IPS-15b (cell line): ENCODE results near the gene SPATA1.
"Not testable (repeated sequence)": the region's sequence is repeated elsewhere in the genome, so short reads cannot be mapped to it uniquely, and the experiment has no call there.

ENCODE experiments used
- H3K27me3 ChIP-seq: one replicate; pipeline ENCODE4 v1.6.1; 2013; ENCODE audit warnings: low read length; ENCODE audit not compliant: control insufficient read depth, insufficient read depth
- H3K36me3 ChIP-seq: one replicate; pipeline ENCODE4 v1.6.1; 2013; ENCODE audit warnings: low read length; ENCODE audit not compliant: control insufficient read depth, insufficient read depth
- H3K4me1 ChIP-seq: one replicate; pipeline ENCODE4 v1.6.1; 2013; ENCODE audit warnings: mild to moderate bottlenecking, low read length; ENCODE audit not compliant: control insufficient read depth, insufficient read depth
- H3K4me3 ChIP-seq: one replicate; pipeline ENCODE4 v1.5.1; 2013; ENCODE audit warnings: low read depth, low read length
- H3K9ac ChIP-seq: one replicate; pipeline ENCODE4 v1.6.1; 2013; ENCODE audit warnings: low read depth, mild to moderate bottlenecking, low read length
- H3K9me3 ChIP-seq: one replicate; pipeline ENCODE4 v1.6.1; 2013; ENCODE audit warnings: mild to moderate bottlenecking, low read length; ENCODE audit not compliant: control insufficient read depth, insufficient read depth

The SPATA1 gene

GRCh38 chr1:84573967-84574842 is 68.0 kb downstream of the SPATA1 start, which contains the start of gene CTBS:
CTBS (minus strand) TSS chr1:84574440; CDS start chr1:84574415, 25 bp downstream.
- no peaks in the 10 kb centered on the region for H3K9me3 ChIP-seq
- H3K4me3 ChIP-seq, result peak within 1 kb of the TSS; percentile 82
- H3K36me3 ChIP-seq, result no peaks in the 10 kb centered on the region
- H3K27me3 ChIP-seq, result peaks cover 6% of the 10 kb centered on the region
- peaks cover 16% of the 10 kb centered on the region for H3K4me1 ChIP-seq
- H3K9ac ChIP-seq, result peak within 1 kb of the TSS; percentile 57

- Histone ChIP-seq H3K4me1 (peaks cover 16% of the 10 kb centered on the region), H3K36me3 (no peaks in the 10 kb centered on the region), H3K9ac (no peak overlapping the region), H3K27me3 (peaks cover 6% of the 10 kb centered on the region), H3K9me3 (no peaks in the 10 kb centered on the region), H3K4me3 (peak overlapping the region; percentile 82)
Measured at GRCh38 chr1:84574936-84575335, 68.8 kb downstream of the SPATA1 start.

GRCh38 chr1:84581648-84582047 is 75.5 kb downstream of the SPATA1 start:
- H3K9ac ChIP-seq, result no peak overlapping the region
- no peaks in the 10 kb centered on the region for H3K36me3 ChIP-seq
- no peaks in the 10 kb centered on the region for H3K27me3 ChIP-seq
- H3K9me3 ChIP-seq, result no peaks in the 10 kb centered on the region
- H3K4me3 ChIP-seq, result no peak overlapping the region
- H3K4me1 ChIP-seq, result peaks cover 5% of the 10 kb centered on the region

DNA sequence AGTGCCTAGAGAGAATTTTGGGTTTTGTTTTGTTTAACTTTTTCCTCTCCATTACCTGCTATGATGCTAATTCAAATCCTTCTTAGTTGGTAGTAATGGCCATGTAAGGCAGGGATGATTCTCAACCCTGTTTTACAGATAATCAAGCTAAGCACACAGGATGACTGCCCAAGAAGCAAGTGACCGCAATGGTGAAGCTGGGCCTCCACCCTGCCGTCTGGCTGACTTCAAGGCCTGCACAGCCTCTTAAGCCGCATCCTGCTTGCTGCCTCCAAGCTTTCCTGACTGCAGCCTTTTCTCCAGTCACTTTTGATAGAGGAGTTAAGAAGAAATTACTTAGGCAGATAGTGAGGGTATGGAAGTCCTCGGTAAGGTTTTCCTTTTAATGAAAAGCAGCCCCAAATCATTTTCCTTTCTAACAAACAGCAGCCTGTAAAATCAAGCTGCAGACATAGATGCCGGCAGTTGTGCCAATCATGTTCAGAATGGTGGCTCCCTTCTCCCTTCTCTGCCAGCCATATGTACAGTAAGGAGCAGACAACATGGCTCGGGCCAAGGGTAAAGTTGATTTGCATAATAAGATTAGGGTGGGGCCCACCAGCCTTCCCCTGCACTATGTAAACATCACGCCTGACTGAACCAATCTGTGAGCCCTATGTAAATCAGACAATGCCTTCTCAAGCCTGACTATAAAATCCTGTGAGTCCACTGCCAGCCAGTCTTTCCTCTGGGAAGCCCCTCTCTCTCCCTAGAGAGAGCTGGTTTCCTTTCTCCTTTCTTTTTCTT is 76.8 kb downstream of the SPATA1 start:
- Histone ChIP-seq H3K36me3 (no peaks in the 10 kb centered on the region), H3K4me1 (peaks cover 5% of the 10 kb centered on the region), H3K9ac (no peak overlapping the region), H3K9me3 (no peaks in the 10 kb centered on the region), H3K4me3 (no peak overlapping the region), H3K27me3 (no peaks in the 10 kb centered on the region)

DNA sequence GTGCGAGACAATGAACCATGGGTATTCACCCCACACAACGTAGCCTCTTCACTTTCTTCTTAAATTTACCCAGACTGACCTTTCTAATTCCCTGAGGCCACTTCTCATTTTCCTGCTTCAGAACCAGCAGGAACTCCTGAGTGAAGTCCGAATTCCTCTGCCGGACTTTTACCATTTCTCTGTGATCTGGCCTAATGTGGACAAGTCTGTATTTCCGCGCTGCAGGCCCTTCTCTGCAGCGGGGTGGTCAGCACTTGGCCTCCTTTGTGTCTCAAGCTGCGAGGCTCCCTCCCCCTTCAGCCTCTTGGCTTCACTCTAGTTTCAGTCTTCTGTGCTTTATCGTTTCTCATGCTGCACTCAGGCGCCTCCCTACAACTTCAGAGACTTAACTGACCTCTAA is 77.5 kb downstream of the SPATA1 start:
- Histone ChIP-seq H3K27me3 (no peaks in the 10 kb centered on the region), H3K36me3 (no peaks in the 10 kb centered on the region), H3K9ac (no peak overlapping the region), H3K4me3 (no peak overlapping the region), H3K9me3 (no peaks in the 10 kb centered on the region), H3K4me1 (peaks cover 5% of the 10 kb centered on the region)

DNA sequence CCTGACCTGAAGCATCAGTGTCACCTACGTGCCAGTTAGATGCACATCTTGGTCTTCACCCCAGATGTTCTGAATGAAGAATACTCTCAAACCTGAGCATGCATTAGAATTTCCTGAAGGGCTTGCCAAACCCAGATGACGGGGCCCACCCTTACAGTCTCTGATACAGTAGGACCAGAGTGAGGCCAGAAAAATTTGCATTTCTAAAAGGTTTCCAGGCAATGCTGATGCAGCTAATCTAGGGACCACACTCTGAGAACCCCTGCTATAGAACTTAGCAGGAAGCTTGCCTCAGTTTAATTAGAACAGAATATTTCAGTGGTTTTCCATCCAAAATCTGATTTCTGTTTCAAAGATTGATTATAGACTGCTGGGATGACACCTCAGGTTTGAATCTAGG is 77.9 kb downstream of the SPATA1 start:
- H3K4me1 ChIP-seq, result peaks cover 5% of the 10 kb centered on the region
- H3K9ac ChIP-seq, result no peak overlapping the region
- no peaks in the 10 kb centered on the region for H3K36me3 ChIP-seq
- H3K4me3 ChIP-seq, result no peak overlapping the region
- no peaks in the 10 kb centered on the region for H3K27me3 ChIP-seq
- H3K9me3 ChIP-seq, result no peaks in the 10 kb centered on the region

DNA sequence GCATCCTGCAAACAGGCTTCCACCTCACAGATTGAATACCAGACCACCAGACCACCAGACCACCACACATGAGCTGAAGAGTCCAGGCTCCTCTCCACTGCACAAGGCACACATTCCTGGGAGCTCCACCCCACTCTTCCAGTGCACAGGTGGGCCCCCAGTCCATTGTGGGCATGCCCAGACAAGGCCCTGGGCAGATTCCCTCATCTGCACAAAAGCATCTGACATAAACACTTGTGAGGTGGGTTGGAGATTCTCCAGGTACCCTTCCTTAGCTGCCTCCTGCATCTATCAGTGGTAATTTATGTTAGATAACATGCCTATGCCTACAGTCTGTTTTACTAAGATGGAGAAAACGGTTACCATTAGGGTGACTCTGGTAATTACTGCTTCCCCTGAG is 79.6 kb downstream of the SPATA1 start:
- Histone ChIP-seq H3K27me3 (no peaks in the 10 kb centered on the region), H3K4me3 (no peak overlapping the region), H3K9ac (no peak overlapping the region), H3K9me3 (no peaks in the 10 kb centered on the region), H3K4me1 (peaks cover 5% of the 10 kb centered on the region), H3K36me3 (no peaks in the 10 kb centered on the region)

DNA sequence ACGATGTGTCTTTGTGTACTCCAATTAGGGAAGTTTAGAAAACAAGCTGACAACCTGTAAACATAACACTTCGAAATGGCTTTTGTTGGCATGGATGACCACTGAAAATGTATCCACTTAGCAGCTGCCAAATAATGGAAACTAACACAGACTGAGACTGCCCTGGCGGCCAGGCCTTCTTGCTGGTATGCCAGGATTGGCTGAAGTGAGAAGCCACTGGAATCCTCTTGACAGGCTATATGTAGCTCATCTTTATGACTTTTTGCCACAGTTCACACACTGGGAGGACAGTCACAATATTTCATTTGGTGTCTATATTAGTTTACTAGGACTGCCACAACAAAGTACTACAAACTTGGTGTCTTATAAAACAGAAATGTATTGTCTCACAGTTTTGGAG is 80.9 kb downstream of the SPATA1 start:
- Histone ChIP-seq H3K9ac (no peak overlapping the region), H3K4me3 (no peak overlapping the region), H3K9me3 (no peaks in the 10 kb centered on the region), H3K4me1 (peaks cover 5% of the 10 kb centered on the region), H3K27me3 (no peaks in the 10 kb centered on the region), H3K36me3 (no peaks in the 10 kb centered on the region)

GRCh38 chr1:84594959-84595358 is 88.8 kb downstream of the SPATA1 start:
- H3K9me3 ChIP-seq, result not testable (repeated sequence)

DNA sequence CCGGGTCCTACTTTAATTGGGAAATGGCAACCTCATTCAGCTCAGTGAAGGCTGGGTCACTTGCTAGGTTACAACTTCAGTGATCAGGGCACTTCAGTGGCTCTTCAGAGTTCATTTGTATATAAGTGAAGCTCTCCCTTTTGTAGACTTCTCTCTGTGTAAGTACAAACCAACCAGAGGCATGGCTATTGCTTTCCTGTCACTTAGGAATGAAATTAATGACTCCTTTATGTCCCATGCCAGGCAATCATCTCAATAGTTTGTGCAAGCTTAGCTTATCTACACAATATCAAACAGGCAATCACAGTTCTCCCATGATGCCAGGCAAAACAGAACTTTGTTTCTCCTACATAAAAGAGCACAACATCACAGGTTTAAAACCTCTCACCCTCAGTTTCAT is 90.8 kb downstream of the SPATA1 start:
- no peaks in the 10 kb centered on the region for H3K4me1 ChIP-seq
- no peaks in the 10 kb centered on the region for H3K27me3 ChIP-seq

More at GRCh38 chr1:84594959-84595358, 88.8 kb downstream of the SPATA1 start:
- H3K27me3 ChIP-seq, H3K9ac ChIP-seq, H3K4me3 ChIP-seq, H3K4me1 ChIP-seq, H3K36me3 ChIP-seq: not testable (repeated sequence)

DNA sequence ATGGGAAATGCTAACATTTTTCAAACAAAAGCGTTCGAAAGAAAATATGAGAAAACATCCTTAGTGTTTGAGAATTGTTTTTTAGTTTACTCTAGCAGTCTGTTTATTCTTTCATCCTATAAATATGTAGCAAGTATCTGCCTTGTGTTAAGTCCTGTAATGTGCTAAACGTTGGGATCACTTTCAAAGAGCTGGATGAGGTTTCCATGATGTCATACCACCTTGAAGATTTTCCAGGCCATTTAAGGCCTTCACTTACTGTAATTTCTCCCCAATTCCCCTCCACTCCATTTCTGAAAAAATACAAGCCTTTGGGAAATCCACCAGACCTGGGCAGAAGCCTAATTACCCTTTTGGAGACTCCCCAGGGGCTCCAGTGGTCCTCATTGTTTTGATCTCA is 92.2 kb downstream of the SPATA1 start:
- H3K27me3 ChIP-seq, result no peaks in the 10 kb centered on the region
- H3K4me1 ChIP-seq, result no peaks in the 10 kb centered on the region
- no peaks in the 10 kb centered on the region for H3K36me3 ChIP-seq
- H3K9me3 ChIP-seq, result no peaks in the 10 kb centered on the region
- H3K4me3 ChIP-seq, result no peak overlapping the region
- H3K9ac ChIP-seq, result no peak overlapping the region

More for the DNA sequence above, 90.8 kb downstream of the SPATA1 start:
- no peak overlapping the region for H3K9ac ChIP-seq
- no peaks in the 10 kb centered on the region for H3K9me3 ChIP-seq
- H3K36me3 ChIP-seq, result no peaks in the 10 kb centered on the region
- H3K4me3 ChIP-seq, result no peak overlapping the region
